ENCODE results near the gene APEH.
"Not testable (repeated sequence)": the region's sequence is repeated elsewhere in the genome, so short reads cannot be mapped to it uniquely, and the experiment has no call there.

The APEH gene

DNA sequence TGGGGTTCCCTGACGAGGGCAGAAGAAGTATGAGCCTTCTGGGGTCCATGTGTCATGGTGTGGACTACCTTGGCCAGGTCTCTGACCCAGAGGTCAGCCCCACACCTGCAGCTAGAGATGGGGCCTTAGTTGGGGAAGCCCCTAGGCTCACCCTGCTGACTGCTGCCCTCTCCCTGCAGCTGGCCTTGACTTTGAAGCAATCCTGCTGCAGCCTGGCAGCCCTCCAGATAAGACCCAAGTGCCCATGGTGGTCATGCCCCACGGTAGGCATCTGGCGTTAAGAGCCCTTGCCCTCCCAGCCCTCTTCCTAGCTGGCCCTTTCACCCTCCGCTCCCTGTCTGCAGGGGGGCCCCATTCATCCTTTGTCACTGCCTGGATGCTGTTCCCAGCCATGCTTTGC lies 7.4 kb downstream of the APEH start:
- no peak overlapping the region for H2AFZ ChIP-seq (ENCODE audit: low read depth, low read length, severe bottlenecking)
- H3F3A ChIP-seq (ENCODE audit: insufficient read depth), result no peaks in the 10 kb centered on the region
- no peak overlapping the region for H3K9ac ChIP-seq (ENCODE audit: low read length)
- H3K79me2 ChIP-seq (ENCODE audit: insufficient read depth, low read length), result no peaks in the 10 kb centered on the region
- H3K9me3 ChIP-seq (ENCODE audit: insufficient read depth, low read length), result no peaks in the 10 kb centered on the region
- H3K4me3 ChIP-seq (ENCODE audit: insufficient read depth, low read length, poor library complexity, severe bottlenecking), result no peak overlapping the region
- no peak for TF ChIP-seq CTCF (IDR thresholded peaks at IDR 0.05; ENCODE audit: insufficient read depth, low read length, poor library complexity, severe bottlenecking)
- no peak for TF ChIP-seq EZH2phosphoT487 (conservative IDR thresholded peaks at IDR 0.05; ENCODE audit: low read length)
- H3K27ac ChIP-seq (ENCODE audit: low read depth, low read length), result no peak overlapping the region
- H3K4me2 ChIP-seq (ENCODE audit: low read depth, low read length, poor library complexity, severe bottlenecking), result no peak overlapping the region
- H3K36me3 ChIP-seq (ENCODE audit: low read length), result no peaks in the 10 kb centered on the region
- H4K20me1 ChIP-seq (ENCODE audit: low read depth, low read length), result no peaks in the 10 kb centered on the region
- no peaks in the 10 kb centered on the region for H3K9me2 ChIP-seq (replicated peaks; ENCODE audit: insufficient read depth, low read length)
- H3K27me3 ChIP-seq (ENCODE audit: low read length), result no peaks in the 10 kb centered on the region

DNA sequence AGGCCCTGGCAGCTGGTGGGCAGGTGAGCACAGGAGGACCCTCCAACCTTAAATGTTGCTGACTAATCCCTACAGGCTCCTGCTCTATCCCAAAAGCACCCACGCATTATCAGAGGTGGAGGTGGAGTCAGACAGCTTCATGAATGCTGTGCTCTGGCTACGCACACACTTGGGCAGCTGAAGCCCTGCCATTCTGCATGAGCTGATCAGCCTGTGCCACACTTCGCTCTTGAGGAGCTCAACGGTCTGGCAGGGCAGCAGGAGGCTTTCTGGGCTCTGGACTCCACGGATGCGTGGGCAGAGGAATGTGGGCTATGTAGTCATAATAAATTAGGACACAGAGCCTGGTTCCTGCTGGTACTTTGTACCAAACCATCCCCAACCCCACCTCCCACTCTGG lies 9.0 kb downstream of the APEH start:
- Histone ChIP-seq H2AFZ (ENCODE audit: low read depth, low read length, severe bottlenecking) (no peak overlapping the region), H3K4me2 (ENCODE audit: low read depth, low read length, poor library complexity, severe bottlenecking) (no peak overlapping the region), H3K9ac (ENCODE audit: low read length) (no peak overlapping the region), H3K79me2 (ENCODE audit: insufficient read depth, low read length) (no peaks in the 10 kb centered on the region), H3K4me3 (ENCODE audit: insufficient read depth, low read length, poor library complexity, severe bottlenecking) (no peak overlapping the region), H3F3A (ENCODE audit: insufficient read depth) (no peaks in the 10 kb centered on the region), H4K20me1 (ENCODE audit: low read depth, low read length) (no peaks in the 10 kb centered on the region), H3K9me3 (ENCODE audit: insufficient read depth, low read length) (no peaks in the 10 kb centered on the region), H3K27me3 (ENCODE audit: low read length) (no peaks in the 10 kb centered on the region), H3K36me3 (ENCODE audit: low read length) (no peaks in the 10 kb centered on the region), H3K27ac (ENCODE audit: low read depth, low read length) (no peak overlapping the region), H3K9me2 (replicated peaks; ENCODE audit: insufficient read depth, low read length) (no peaks in the 10 kb centered on the region)
- no peak for TF ChIP-seq CTCF (IDR thresholded peaks at IDR 0.05; ENCODE audit: insufficient read depth, low read length, poor library complexity, severe bottlenecking)
- TF ChIP-seq EZH2phosphoT487 (conservative IDR thresholded peaks at IDR 0.05; ENCODE audit: low read length), result no peak

GRCh38 chr3:49684453-49684852 lies 10.3 kb downstream of the APEH start:
- not testable (repeated sequence) for H3K9me2 ChIP-seq (replicated peaks; ENCODE audit: insufficient read depth, low read length); H3F3A ChIP-seq (ENCODE audit: insufficient read depth); H3K79me2 ChIP-seq (ENCODE audit: insufficient read depth, low read length); H3K9me3 ChIP-seq (ENCODE audit: insufficient read depth, low read length); H3K27me3 ChIP-seq (ENCODE audit: low read length); H3K4me3 ChIP-seq (ENCODE audit: insufficient read depth, low read length, poor library complexity, severe bottlenecking); H3K36me3 ChIP-seq (ENCODE audit: low read length); H3K4me2 ChIP-seq (ENCODE audit: low read depth, low read length, poor library complexity, severe bottlenecking); H3K27ac ChIP-seq (ENCODE audit: low read depth, low read length); H3K9ac ChIP-seq (ENCODE audit: low read length); H4K20me1 ChIP-seq (ENCODE audit: low read depth, low read length); H2AFZ ChIP-seq (ENCODE audit: low read depth, low read length, severe bottlenecking)

DNA sequence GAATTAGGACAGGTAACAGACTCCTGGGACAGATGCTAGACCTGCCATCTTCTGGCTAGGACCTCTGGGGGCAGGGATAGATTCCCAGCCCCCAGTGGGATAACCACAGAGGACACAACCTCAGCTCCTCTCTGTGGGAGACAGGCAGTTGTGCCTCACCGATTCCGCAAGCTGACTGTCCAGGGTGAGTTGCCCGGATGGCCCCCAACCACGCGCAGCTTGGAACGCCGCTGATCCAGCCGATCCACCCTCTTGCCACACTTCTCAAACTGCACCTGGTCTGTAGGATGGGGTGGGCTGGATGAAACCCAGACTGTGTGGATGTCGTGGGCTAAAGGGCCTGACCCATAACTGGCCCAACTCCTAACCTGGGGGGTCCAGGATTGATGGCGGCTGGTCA lies 11.0 kb downstream of the APEH start:
- H3K9me3 ChIP-seq (ENCODE audit: insufficient read depth, low read length); H3F3A ChIP-seq (ENCODE audit: insufficient read depth); H3K79me2 ChIP-seq (ENCODE audit: insufficient read depth, low read length); H3K27ac ChIP-seq (ENCODE audit: low read depth, low read length); H3K27me3 ChIP-seq (ENCODE audit: low read length); H3K9ac ChIP-seq (ENCODE audit: low read length); H4K20me1 ChIP-seq (ENCODE audit: low read depth, low read length); H3K4me3 ChIP-seq (ENCODE audit: insufficient read depth, low read length, poor library complexity, severe bottlenecking); H2AFZ ChIP-seq (ENCODE audit: low read depth, low read length, severe bottlenecking); H3K4me2 ChIP-seq (ENCODE audit: low read depth, low read length, poor library complexity, severe bottlenecking); H3K36me3 ChIP-seq (ENCODE audit: low read length); H3K9me2 ChIP-seq (replicated peaks; ENCODE audit: insufficient read depth, low read length): not testable (repeated sequence)

DNA sequence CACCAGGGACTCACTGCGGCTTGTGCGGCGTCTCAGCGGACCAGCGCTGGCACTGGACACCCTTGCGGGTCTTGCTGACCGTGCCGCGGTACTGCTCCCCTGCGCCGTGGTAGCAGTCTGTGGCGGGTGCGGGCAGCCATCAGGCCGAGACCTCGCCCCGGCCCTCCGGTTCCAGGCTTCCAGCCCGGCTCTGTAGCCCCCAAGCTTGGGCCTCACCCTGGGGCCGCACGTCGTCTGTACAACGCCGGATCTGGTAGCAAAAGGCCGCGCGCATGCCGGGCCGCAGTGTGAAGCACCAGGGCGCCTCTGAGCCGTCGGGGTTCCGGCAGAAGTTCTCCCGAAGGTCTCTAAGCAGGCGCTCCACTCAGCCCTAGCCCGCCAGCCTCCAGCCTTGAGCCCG lies 11.7 kb downstream of the APEH start:
- H3K79me2 ChIP-seq (ENCODE audit: insufficient read depth, low read length); H3K9ac ChIP-seq (ENCODE audit: low read length); H3K36me3 ChIP-seq (ENCODE audit: low read length); H4K20me1 ChIP-seq (ENCODE audit: low read depth, low read length); H3K27ac ChIP-seq (ENCODE audit: low read depth, low read length); H2AFZ ChIP-seq (ENCODE audit: low read depth, low read length, severe bottlenecking); H3F3A ChIP-seq (ENCODE audit: insufficient read depth); H3K9me3 ChIP-seq (ENCODE audit: insufficient read depth, low read length); H3K27me3 ChIP-seq (ENCODE audit: low read length); H3K9me2 ChIP-seq (replicated peaks; ENCODE audit: insufficient read depth, low read length); H3K4me3 ChIP-seq (ENCODE audit: insufficient read depth, low read length, poor library complexity, severe bottlenecking); H3K4me2 ChIP-seq (ENCODE audit: low read depth, low read length, poor library complexity, severe bottlenecking): not testable (repeated sequence)

- not testable (repeated sequence) for H3K36me3 ChIP-seq (ENCODE audit: low read length); H3F3A ChIP-seq (ENCODE audit: insufficient read depth); H3K27ac ChIP-seq (ENCODE audit: low read depth, low read length); H4K20me1 ChIP-seq (ENCODE audit: low read depth, low read length); H2AFZ ChIP-seq (ENCODE audit: low read depth, low read length, severe bottlenecking); H3K27me3 ChIP-seq (ENCODE audit: low read length); H3K79me2 ChIP-seq (ENCODE audit: insufficient read depth, low read length); H3K9me3 ChIP-seq (ENCODE audit: insufficient read depth, low read length); H3K9ac ChIP-seq (ENCODE audit: low read length); H3K9me2 ChIP-seq (replicated peaks; ENCODE audit: insufficient read depth, low read length); H3K4me3 ChIP-seq (ENCODE audit: insufficient read depth, low read length, poor library complexity, severe bottlenecking); H3K4me2 ChIP-seq (ENCODE audit: low read depth, low read length, poor library complexity, severe bottlenecking)
Observed at GRCh38 chr3:49686346-49686745, 12.2 kb downstream of the APEH start.
